C4-2B (cell line): ENCODE data around the gene REPS2.
A peak's percentile ranks its signal among the peaks of the same experiment; 100 is the strongest.
"Not testable (repeated sequence)": the region's sequence is repeated elsewhere in the genome, so short reads cannot be mapped to it uniquely, and the experiment has no call there.

Source experiments
- H3K27ac ChIP-seq: fragments of 450-650 bp; 2 replicates; pipeline ENCODE4 v1.5.1; 2017
- CTCF ChIP-seq: fragments of 450-650 bp; conservative IDR thresholded peaks from 2 replicates; pipeline ENCODE4 v1.5.1; 2017; ENCODE audit warnings: mild to moderate bottlenecking
- ZFX ChIP-seq: fragments of 450-650 bp; IDR thresholded peaks from 2 replicates; pipeline ENCODE4 v1.6.1; 2017

REPS2 gene

GRCh38 chrX:16934185-16934584, 12.3 kb upstream of the REPS2 start:
- H3K27ac ChIP-seq: no peak overlapping the region
- TF ChIP-seq CTCF (no peak), ZFX (no peak)

DNA sequence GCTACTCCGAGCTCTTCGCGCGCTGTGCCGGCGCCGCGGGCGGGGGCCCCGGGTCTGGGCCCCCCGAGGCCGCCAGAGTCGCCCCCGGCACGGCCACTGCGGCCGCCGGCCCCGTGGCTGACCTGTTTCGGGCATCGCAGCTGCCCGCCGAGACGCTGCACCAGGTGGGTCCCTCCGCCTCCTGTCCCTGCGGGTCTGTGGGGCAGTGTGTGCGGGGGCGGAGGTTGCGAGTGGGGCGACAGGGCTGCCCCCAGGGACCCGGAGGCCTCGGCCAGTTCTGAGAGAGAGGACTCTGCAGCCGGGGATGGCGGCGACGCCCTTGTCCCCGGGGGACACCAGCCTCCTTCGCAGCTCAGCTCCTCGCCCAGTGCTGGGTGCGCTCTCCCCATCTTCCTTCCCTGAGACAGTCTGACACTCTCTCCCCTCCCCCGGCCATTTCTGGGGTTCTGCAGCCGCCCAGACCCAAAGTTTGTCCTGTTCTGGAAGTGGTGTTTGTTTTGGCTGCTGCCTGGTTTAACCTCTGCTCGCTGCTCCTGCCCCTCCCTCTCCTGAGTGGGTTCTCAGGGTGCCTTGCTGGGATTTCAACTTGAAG, 609 bp downstream of the REPS2 start:
- H3K27ac ChIP-seq: peak overlapping the region; percentile 70
- TF ChIP-seq ZFX (no peak), CTCF (no peak)

- TF ChIP-seq CTCF: no peak
- TF ChIP-seq ZFX: no peak
- no peak overlapping the region for H3K27ac ChIP-seq
Observed at GRCh38 chrX:16950423-16950822, 4.0 kb downstream of the REPS2 start.

DNA sequence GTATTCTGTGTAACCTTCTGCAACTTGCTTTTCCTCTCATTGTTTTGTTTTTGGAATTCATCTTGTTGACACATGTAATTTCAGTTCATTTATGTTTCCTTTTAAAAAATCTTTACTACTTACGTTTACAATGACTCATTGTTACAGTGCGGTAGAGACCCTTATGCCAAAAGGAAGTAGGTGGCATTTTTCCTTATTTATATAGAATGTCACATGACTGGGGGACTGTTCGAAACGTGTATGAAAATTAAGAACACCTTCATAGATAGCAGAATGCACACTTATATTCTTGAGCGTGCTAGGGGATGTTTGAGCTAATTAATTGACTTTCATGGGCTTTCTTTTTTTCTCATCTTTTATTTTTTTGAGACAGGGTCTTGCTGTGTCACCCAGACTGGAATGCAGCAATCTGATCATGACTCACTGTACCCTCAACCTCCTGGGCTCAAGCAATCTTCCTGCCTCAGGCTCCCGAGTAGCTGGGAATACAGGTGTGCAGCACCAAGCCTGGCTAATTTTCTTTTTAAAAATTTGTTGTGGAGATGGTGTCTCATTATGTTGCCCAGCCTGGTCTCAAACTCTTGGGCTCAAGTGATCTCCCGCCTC, 7.3 kb downstream of the REPS2 start:
- H3K27ac ChIP-seq: peak overlapping the region; percentile 66
- TF ChIP-seq ZFX: no peak
- no peak for TF ChIP-seq CTCF

DNA sequence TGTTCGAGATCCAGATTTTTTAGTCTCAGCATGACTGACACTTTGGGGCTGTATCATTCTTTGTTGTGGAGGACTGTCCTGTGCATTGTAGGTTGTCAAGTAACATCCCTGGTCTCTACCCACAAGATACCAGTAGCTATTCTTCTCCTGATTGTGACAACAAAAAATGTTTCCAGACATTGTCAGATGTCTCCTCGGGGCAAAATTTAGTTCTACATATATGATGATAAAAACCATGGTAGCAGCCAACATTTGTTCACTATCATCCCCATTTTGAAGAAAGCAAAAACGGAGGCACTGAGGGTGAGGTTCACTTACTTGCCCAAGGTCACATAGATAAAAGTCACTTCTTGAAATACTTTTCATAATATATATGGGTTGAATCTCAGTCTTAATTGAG, 11.3 kb downstream of the REPS2 start:
- TF ChIP-seq ZFX (no peak), CTCF (no peak)

DNA sequence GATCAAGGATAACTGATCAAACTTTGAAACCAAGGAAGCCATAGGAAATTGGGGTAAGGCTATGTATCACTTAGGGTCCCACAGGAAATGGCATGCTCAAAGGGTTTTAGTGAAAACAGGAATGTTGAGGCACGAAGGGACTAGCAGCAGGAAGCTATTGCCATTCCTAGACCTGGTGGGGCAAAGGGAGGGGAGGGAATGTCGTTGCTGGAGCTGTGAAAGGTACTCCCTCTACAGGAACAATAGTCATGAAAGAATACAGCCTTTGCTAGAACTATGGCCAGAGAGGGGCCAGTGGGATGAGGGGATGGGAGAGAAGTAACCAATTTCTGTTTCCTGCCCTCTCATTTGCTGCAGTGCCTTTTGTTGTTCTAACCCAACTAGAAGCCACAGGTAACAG, 11.9 kb downstream of the REPS2 start:
- no peak overlapping the region for H3K27ac ChIP-seq
- no peak for TF ChIP-seq CTCF
- no peak for TF ChIP-seq ZFX

More for the DNA sequence above, 11.3 kb downstream of the REPS2 start:
- no peak overlapping the region for H3K27ac ChIP-seq

DNA sequence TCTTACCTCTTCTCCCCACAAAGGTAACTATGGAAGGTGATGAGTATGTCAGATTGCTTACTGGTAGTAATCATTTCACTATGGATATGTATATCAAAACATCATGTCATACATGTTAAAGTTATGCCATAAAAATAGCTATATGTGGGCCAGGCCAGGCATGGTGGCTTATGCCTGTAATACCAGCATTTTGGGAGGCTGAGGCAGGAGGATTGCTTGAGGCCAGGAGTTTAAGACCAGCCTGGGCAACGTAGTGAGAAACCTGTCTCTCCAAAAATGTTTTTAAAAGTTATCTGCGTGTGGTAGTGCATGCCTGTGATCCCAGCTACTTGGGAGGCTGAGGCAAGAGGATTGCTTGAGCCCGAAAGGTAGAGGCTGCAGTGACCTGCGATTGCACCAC, 16.2 kb downstream of the REPS2 start:
- not testable (repeated sequence) for H3K27ac ChIP-seq

DNA sequence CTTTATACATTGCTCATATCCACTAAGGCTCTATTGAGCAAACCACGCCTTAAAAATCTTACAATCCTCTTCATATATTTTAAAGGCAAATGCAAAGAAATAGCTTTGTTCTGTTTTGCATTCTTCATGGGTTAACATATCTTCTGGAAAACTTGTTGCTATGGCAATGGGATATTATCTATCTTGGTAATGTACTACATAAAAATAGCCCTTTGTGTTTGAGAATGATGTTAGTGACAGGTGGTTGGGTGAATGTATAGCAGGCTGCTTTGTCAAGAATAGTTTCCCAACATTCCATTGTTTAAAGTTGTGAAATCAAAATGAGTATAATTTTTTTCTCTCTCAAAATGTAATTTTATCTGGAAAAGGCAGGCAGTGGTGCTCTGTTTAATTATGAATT, 16.8 kb downstream of the REPS2 start:
- no peak overlapping the region for H3K27ac ChIP-seq
- TF ChIP-seq ZFX: no peak

- not testable (repeated sequence) for H3K27ac ChIP-seq
Observed at GRCh38 chrX:16964976-16965375, 18.5 kb downstream of the REPS2 start.
